Esophagus squamous epithelium (tissue), 5 donors: ENCODE measurements around the gene RGS6. TPM values are rescaled to one million over a fixed set of nuclear protein-coding genes. Genes with fewer than 3 reads are reported as not detected.

ENCODE experiments used
- DNase-seq: peaks from one replicate; lab custom pipeline; 2025; lab: John Stamatoyannopoulos, UW
- H3K27ac ChIP-seq, 4 donors: fragments of 200-600 bp; sonication (generic); one replicate each; pipeline ENCODE4 v1.5.1; 2016 to 2019; ENCODE audit warnings: mild to moderate bottlenecking in 1 of 4
- H3K27me3 ChIP-seq, 4 donors: fragments of 200-600 bp; sonication (generic); 1 replicate in 3 of 4; 2 replicates in 1 of 4; pipeline versions ENCODE4 v1.5.1 to v1.6.0; 2017 to 2021; ENCODE audit warnings: antibody characterized with exemption in 1 of 4
- H3K36me3 ChIP-seq, 3 donors: fragments of 200-600 bp; sonication (generic); one replicate each; pipeline ENCODE4 v1.5.1; 2016 to 2019
- H3K4me1 ChIP-seq, 3 donors: fragments of 200-600 bp; sonication (generic); one replicate each; pipeline ENCODE4 v1.5.1; 2017 to 2019
- H3K4me3 ChIP-seq, 4 donors: fragments of 200-600 bp; sonication (generic); 1 replicate in 3 of 4; 2 replicates in 1 of 4; pipeline ENCODE4 v1.5.1; 2016 to 2019; ENCODE audit warnings: mild to moderate bottlenecking in 2 of 4, moderate library complexity in 1 of 4
- H3K9me3 ChIP-seq, 3 donors: fragments of 200-600 bp; sonication (generic); one replicate each; pipeline ENCODE4 v1.5.1; 2016 to 2019
- CTCF ChIP-seq, 6 experiments: fragments of 450-650 bp in 4 of 6; fragments of 200-600 bp in 2 of 6; sonication (generic) in 2 of 6; IDR thresholded peaks; one replicate each; pipeline ENCODE4 v1.5.1; 2016 to 2019; ENCODE audit warnings: antibody characterized with exemption in 6 of 6, mild to moderate bottlenecking in 4 of 6, moderate library complexity in 4 of 6
- POLR2A ChIP-seq, 4 donors: fragments of 450-650 bp; IDR thresholded peaks; one replicate each; pipeline ENCODE4 v1.6.1; 2017; ENCODE audit warnings: antibody characterized with exemption in 4 of 4, mild to moderate bottlenecking in 4 of 4, moderate library complexity in 3 of 4
- WGBS, 2 donors: methylation state at CpG; one replicate each; pipeline ENCODE4 v1.1.5; 2018; 5-methylcytosine and 5-hydroxymethylcytosine counted together
- intact Hi-C: fragments of 100-400 bp; cut with DNase I; formaldehyde crosslinking; loops from one replicate; pipeline ENCODE4 v1.15.0; 2022
- total RNA-seq, 4 donors: library from RNA; depleted of rRNA; stranded (reverse); fragments of >200 nt; gene quantifications; one replicate each; pipeline ENCODE4 v1.1.0, GENCODE V29; 2016
- donor health status: DM: yes; HTN: yes; CAD: no.

Gene RGS6
- total RNA-seq, 4 donors from 2014 or later, result 0.06 to 0.76 (median 0.66) TPM; not detected in 1

- WGBS, 2 donors, result 63 to 93% methylated on average over 3 of the region's 4 CpGs
- H3K27me3 ChIP-seq, result no peaks in the 10 kb centered on the region
- no peak for DNase-seq
- intact Hi-C loops, result no loop called here
- TF ChIP-seq CTCF (IDR thresholded peaks at IDR 0.05) (no peak), POLR2A (IDR thresholded peaks at IDR 0.05) (no peak)
- no peak overlapping the region for H3K27ac ChIP-seq
- H3K4me1 ChIP-seq, result peaks cover 8 to 29% (median 16%) of the 10 kb centered on the region in 3 donors
- H3K36me3 ChIP-seq, result no peaks in the 10 kb centered on the region
- H3K4me3 ChIP-seq, result no peak overlapping the region
- no peaks in the 10 kb centered on the region for H3K9me3 ChIP-seq
Observed at GRCh38 chr14:72611506-72611905, 679.3 kb downstream of the RGS6 start.

- Histone ChIP-seq H3K4me3 (no peak overlapping the region), H3K27ac (no peak overlapping the region), H3K36me3 (no peaks in the 10 kb centered on the region), H3K27me3 (no peaks in the 10 kb centered on the region), H3K9me3 (no peaks in the 10 kb centered on the region), H3K4me1 (peaks cover 8 to 34% (median 16%) of the 10 kb centered on the region in 3 donors)
- intact Hi-C loops, result no loop called here
- DNase-seq, result no peak
- WGBS, 2 donors, result 76 to 77% methylated on average over 4 of the region's 4 CpGs
- no peak for TF ChIP-seq CTCF (IDR thresholded peaks at IDR 0.05)
- no peak for TF ChIP-seq POLR2A (IDR thresholded peaks at IDR 0.05)
Observed at GRCh38 chr14:72612041-72612440, 679.8 kb downstream of the RGS6 start.

GRCh38 chr14:72613231-72613974 lies 681.2 kb downstream of the RGS6 start:
- DNase-seq, result no peak
- H3K36me3 ChIP-seq, result no peaks in the 10 kb centered on the region
- intact Hi-C loops, result no loop called here
- peaks cover 15 to 48% (median 23%) of the 10 kb centered on the region in 3 donors for H3K4me1 ChIP-seq
- H3K27ac ChIP-seq, result no peak overlapping the region
- 74 to 80% methylated on average over 8 to 10 of the region's 13 CpGs for WGBS, 2 donors
- no peak overlapping the region for H3K4me3 ChIP-seq
- no peaks in the 10 kb centered on the region for H3K9me3 ChIP-seq
- no peaks in the 10 kb centered on the region for H3K27me3 ChIP-seq
- no peak for TF ChIP-seq CTCF (IDR thresholded peaks at IDR 0.05)

- peaks cover 15 to 53% (median 27%) of the 10 kb centered on the region in 3 donors for H3K4me1 ChIP-seq
- H3K27ac ChIP-seq, result no peak overlapping the region
- TF ChIP-seq POLR2A (IDR thresholded peaks at IDR 0.05) (no peak), CTCF (IDR thresholded peaks at IDR 0.05) (no peak)
- no peak overlapping the region for H3K4me3 ChIP-seq
- no peaks in the 10 kb centered on the region for H3K27me3 ChIP-seq
- WGBS, 2 donors, result 86% methylated on average over 1 of the region's 2 CpGs; no CpG with 5 or more reads in 1 of the 2 donors
- no peak for DNase-seq
- intact Hi-C loops, result no loop called here
- no peaks in the 10 kb centered on the region for H3K9me3 ChIP-seq
- H3K36me3 ChIP-seq, result no peaks in the 10 kb centered on the region
Observed at GRCh38 chr14:72613975-72614319, 681.7 kb downstream of the RGS6 start.

- Histone ChIP-seq H3K36me3 (no peaks in the 10 kb centered on the region), H3K27me3 (no peaks in the 10 kb centered on the region), H3K4me1 (peaks cover 15 to 58% (median 29%) of the 10 kb centered on the region in 3 donors), H3K27ac (no peak overlapping the region), H3K9me3 (no peaks in the 10 kb centered on the region), H3K4me3 (no peak overlapping the region)
- WGBS, 2 donors, result 97% methylated on average over 3 of the region's 3 CpGs; no CpG with 5 or more reads in 1 of the 2 donors
- intact Hi-C loops, result no loop called here
- DNase-seq, result no peak
- TF ChIP-seq CTCF (IDR thresholded peaks at IDR 0.05) (no peak), POLR2A (IDR thresholded peaks at IDR 0.05) (no peak)
Observed at GRCh38 chr14:72614365-72614764, 682.1 kb downstream of the RGS6 start.
